ENCODE measurements around the gene DAB1.
"Not testable (repeated sequence)": the region's sequence is repeated elsewhere in the genome, so short reads cannot be mapped to it uniquely, and the experiment has no call there.

The DAB1 gene

GRCh38 chr1:57360846-57361407 lies 62.9 kb downstream of the DAB1 start:
- no peak for DNase-seq (ENCODE audit: low read depth in 2 of 2)

GRCh38 chr1:57357462-57357861 lies 66.4 kb downstream of the DAB1 start:
- no peak for DNase-seq (ENCODE audit: low read depth in 2 of 2)

- no peak for DNase-seq (ENCODE audit: low read depth in 2 of 2)
Measured at GRCh38 chr1:57353654-57354053, 70.2 kb downstream of the DAB1 start.

- DNase-seq (ENCODE audit: low read depth in 2 of 2), result no peak
Measured at GRCh38 chr1:57350610-57351009, 73.2 kb downstream of the DAB1 start.

GRCh38 chr1:57348921-57349320 lies 74.9 kb downstream of the DAB1 start:
- no peak for DNase-seq (ENCODE audit: low read depth in 2 of 2)

- DNase-seq (ENCODE audit: low read depth in 2 of 2), result no peak
Measured at GRCh38 chr1:57345916-57346315, 77.9 kb downstream of the DAB1 start.

GRCh38 chr1:57344265-57344664 lies 79.6 kb downstream of the DAB1 start:
- no peak for DNase-seq (ENCODE audit: low read depth in 2 of 2)

- DNase-seq (ENCODE audit: low read depth in 2 of 2), result not testable (repeated sequence)
Measured at GRCh38 chr1:57343298-57343915, 80.5 kb downstream of the DAB1 start.

- DNase-seq (ENCODE audit: low read depth in 2 of 2), result no peak
Measured at GRCh38 chr1:57341721-57342120, 82.1 kb downstream of the DAB1 start.

- no peak for DNase-seq (ENCODE audit: low read depth in 2 of 2)
Measured at GRCh38 chr1:57340334-57341070, 83.4 kb downstream of the DAB1 start.

GRCh38 chr1:57337623-57338022 lies 86.2 kb downstream of the DAB1 start:
- no peak for DNase-seq (ENCODE audit: low read depth in 2 of 2)

- DNase-seq (ENCODE audit: low read depth in 2 of 2), result no peak
Measured at GRCh38 chr1:57336793-57337192, 87.1 kb downstream of the DAB1 start.

GRCh38 chr1:57331620-57332019 lies 92.2 kb downstream of the DAB1 start:
- no peak for DNase-seq (ENCODE audit: low read depth in 2 of 2)

- DNase-seq (ENCODE audit: low read depth in 2 of 2), result no peak
Measured at GRCh38 chr1:57329937-57330336, 93.9 kb downstream of the DAB1 start.

- DNase-seq (ENCODE audit: low read depth in 2 of 2), result no peak
Measured at GRCh38 chr1:57329001-57329527, 94.8 kb downstream of the DAB1 start.

- DNase-seq (ENCODE audit: low read depth in 2 of 2), result no peak
Measured at GRCh38 chr1:57327946-57328345, 95.9 kb downstream of the DAB1 start.

GRCh38 chr1:57327336-57327735 lies 96.5 kb downstream of the DAB1 start:
- no peak for DNase-seq (ENCODE audit: low read depth in 2 of 2)

GRCh38 chr1:57325536-57325935 lies 98.3 kb downstream of the DAB1 start:
- no peak for DNase-seq (ENCODE audit: low read depth in 2 of 2)

GRCh38 chr1:57325117-57325516 lies 98.7 kb downstream of the DAB1 start:
- no peak for DNase-seq (ENCODE audit: low read depth in 2 of 2)

- DNase-seq (ENCODE audit: low read depth in 2 of 2), result no peak
Measured at GRCh38 chr1:57324388-57324787, 99.5 kb downstream of the DAB1 start.

- DNase-seq (ENCODE audit: low read depth in 2 of 2), result no peak
Measured at GRCh38 chr1:57321776-57322175, 102.1 kb downstream of the DAB1 start.

GRCh38 chr1:57319791-57320190 lies 104.1 kb downstream of the DAB1 start:
- no peak for DNase-seq (ENCODE audit: low read depth in 2 of 2)

- no peak for DNase-seq (ENCODE audit: low read depth in 2 of 2)
Measured at GRCh38 chr1:57319165-57319564, 104.7 kb downstream of the DAB1 start.

Data from stimulated activated CD8-positive, alpha-beta memory T cell treated with anti-CD3 and anti-CD28 coated beads, Interleukin-15, amount 100 ng/mL, for 48 hours (primary cell).